GM06990 (cell line): ENCODE measurements around the gene KSR1.

Source experiments
- DNase-seq: peaks from one replicate; pipeline ENCODE4 v3.0.0-alpha.2; 2011; ENCODE audit not compliant: insufficient read length; ENCODE audit errors: extremely low read depth
- H3K27me3 ChIP-seq: replicated peaks from 2 replicates; pipeline ENCODE4 v1.6.0; 2011; ENCODE audit warnings: low read length; ENCODE audit not compliant: control insufficient read depth, insufficient read depth
- H3K36me3 ChIP-seq: 2 replicates; pipeline ENCODE4 v1.5.1; 2011; ENCODE audit warnings: low read length; ENCODE audit not compliant: control insufficient read depth, insufficient read depth
- H3K4me3 ChIP-seq: replicated peaks from 2 replicates; pipeline ENCODE4 v1.5.1; 2011; ENCODE audit warnings: low read depth, mild to moderate bottlenecking, control low read depth, low read length
- TF ChIP-seq, protein P1 (sequence below): IDR thresholded peaks from 2 replicates; pipeline ENCODE4 v1.5.1; 2011; ENCODE audit warnings: low read length, control low read depth, mild to moderate bottlenecking, inconsistent platforms; ENCODE audit not compliant: insufficient read depth, poor library complexity, severe bottlenecking

Gene KSR1

DNA sequence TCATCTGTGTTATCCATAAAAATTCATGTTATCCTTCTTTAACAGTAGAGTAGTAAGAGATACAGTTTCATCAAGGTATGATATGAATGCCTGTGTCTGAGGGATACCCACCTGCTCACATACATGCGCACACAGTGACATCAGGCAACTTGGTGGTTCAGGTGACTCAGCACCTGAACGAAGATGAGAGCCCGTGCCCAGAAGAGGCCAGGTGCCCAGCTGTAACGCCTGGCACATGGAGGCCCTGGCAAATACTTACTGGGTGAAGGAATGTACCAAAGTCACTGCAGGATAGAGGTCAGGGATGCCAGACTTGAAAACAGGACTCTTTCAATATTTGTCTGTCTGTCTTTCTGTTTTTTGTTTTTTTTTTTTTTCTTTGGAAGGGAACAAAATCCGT is 102.1 kb downstream of the KSR1 start:
- Histone ChIP-seq H3K4me3 (no peak overlapping the region), H3K36me3 (peaks cover 9% of the 10 kb centered on the region), H3K27me3 (no peaks in the 10 kb centered on the region)
- TF ChIP-seq, protein P1, sequence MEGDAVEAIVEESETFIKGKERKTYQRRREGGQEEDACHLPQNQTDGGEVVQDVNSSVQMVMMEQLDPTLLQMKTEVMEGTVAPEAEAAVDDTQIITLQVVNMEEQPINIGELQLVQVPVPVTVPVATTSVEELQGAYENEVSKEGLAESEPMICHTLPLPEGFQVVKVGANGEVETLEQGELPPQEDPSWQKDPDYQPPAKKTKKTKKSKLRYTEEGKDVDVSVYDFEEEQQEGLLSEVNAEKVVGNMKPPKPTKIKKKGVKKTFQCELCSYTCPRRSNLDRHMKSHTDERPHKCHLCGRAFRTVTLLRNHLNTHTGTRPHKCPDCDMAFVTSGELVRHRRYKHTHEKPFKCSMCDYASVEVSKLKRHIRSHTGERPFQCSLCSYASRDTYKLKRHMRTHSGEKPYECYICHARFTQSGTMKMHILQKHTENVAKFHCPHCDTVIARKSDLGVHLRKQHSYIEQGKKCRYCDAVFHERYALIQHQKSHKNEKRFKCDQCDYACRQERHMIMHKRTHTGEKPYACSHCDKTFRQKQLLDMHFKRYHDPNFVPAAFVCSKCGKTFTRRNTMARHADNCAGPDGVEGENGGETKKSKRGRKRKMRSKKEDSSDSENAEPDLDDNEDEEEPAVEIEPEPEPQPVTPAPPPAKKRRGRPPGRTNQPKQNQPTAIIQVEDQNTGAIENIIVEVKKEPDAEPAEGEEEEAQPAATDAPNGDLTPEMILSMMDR: no peak
- DNase-seq: no peak

DNA sequence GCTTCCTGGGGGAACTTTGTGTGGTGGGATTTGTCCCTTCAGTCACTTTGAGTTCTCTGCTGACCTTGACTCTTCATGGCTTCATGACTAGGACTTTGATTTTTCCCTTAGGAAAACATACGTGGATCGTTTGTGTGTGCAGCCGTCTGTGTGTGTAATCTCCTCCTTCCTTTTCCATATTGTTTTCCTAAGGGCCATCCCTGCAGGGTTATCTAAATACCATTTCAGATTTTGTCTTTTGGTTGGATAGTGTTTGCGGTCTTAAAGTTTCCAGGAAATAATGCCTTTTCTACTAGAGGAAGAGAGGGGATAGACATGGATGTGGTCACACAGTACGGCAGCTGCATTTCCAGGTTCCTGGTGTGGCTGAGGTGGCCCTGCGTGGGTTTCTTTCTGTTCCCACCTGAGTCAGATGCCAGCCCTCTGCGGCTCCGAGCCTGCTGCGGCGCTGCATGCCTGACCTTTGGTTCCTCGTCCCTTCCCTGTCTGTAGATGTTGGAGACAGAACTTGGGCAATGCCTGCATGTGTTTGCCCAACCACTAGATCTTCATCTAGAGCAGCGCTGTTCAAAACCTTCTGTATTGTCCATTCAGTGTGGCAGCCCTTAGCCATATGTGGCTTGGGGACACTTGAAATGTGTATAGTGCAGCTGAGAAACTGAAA is 102.7 kb downstream of the KSR1 start:
- H3K36me3 ChIP-seq: peaks cover 7% of the 10 kb centered on the region
- no peaks in the 10 kb centered on the region for H3K27me3 ChIP-seq
- TF ChIP-seq, protein P1: no peak
- DNase-seq: no peak
- no peak overlapping the region for H3K4me3 ChIP-seq

DNA sequence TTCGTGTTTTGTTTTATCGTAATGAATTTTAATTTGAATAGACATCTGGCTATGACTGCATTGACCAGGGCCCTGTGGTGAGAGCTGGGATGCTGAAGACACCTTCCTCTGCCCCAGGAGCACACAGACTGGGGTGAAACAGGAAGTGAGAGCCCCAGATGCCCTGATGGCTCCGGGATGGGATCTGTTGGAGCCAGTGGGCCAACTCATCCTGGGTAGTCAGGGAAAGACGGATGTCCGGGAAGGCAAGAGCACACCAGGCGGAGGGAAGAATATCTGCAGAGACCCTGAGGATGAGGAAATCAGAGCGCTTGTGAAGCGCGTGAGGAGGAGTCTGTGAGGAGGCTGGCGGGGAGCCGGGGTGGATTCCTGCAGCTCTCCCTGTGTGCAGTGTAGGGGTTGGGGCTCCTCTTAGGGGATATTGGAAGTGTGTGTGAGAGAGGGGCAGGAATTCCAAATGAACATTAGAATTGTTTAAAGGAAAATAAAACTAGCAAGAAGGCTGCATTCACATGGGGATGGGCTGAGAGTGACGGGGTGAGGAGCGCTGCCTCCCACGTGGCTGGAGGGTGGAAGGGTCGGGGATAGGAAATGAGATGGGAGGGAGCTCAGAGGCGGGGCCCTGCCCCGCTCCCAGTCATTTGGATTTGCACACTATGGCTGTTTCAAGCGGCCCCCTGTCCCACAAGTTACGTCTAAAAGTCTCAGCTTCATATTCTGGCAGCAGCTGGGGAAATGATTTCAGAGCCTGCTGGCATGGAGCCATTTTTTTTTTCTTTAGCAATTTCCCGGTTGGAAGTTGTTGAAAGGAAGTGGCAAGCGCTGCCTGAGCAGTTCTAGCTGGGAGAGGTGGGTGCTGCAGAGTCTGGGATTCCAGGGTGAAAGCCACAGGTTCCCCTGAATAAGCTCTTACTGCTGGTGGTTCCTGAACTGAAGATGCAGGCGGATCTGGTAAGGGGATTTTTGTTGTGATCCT is 103.5 kb downstream of the KSR1 start:
- Histone ChIP-seq H3K36me3 (peaks cover 6% of the 10 kb centered on the region), H3K27me3 (no peaks in the 10 kb centered on the region), H3K4me3 (no peak overlapping the region)
- TF ChIP-seq, protein P1: no peak
- DNase-seq: no peak

DNA sequence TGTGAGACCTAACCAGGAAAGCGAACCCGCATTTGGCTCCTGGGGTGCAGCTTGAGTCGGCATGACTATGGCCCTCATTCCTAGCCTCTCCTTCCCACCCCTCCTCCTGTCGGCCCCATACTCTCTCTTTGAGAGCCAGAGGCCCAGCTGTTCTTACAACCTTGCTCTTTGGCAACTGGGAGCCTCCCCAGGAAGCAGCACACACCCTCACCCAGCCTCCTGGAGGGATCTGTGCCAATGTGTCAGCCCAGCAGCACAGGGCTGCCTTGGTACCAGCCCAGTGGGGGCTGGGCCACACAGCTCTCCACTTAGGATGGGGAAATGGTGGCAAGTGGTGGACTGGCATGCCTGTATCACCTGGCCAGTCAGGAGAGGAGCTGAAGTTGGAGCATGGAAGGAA is 104.4 kb downstream of the KSR1 start:
- H3K4me3 ChIP-seq: no peak overlapping the region
- TF ChIP-seq, protein P1: no peak
- no peak for DNase-seq

DNA sequence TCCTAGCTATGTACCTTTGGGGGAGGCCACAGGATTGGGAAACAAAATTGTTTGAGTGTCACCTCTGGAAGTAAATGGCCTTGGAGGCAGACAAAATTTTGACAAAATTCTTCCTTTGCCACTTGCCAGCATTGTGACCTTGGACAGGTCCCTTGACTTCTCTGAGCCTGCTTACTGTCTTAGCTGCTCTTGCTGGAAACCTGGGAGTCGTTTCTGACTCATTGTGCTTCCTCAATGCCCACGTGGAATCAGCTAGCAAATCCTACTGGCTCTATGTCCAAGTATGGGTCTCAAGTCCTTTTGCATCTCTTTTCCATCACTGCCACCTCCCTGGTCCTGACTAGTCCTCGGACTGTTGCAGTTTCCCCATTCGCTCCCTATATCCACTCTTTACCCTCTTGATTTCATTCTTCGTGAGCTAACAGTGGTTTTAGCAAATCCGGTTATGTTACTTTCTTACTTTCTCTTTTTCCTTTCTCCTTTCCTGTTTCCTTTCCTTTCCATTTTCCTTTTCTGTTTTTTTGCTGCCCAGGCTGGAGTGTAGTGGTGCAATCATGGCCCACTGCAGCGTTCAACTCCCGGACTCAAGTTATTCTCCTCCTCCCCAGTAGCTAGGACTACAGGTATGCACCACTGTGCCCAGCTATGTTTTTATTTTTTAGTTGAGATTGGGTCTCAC is 106.7 kb downstream of the KSR1 start:
- no peaks in the 10 kb centered on the region for H3K27me3 ChIP-seq
- no peak overlapping the region for H3K4me3 ChIP-seq
- DNase-seq: no peak
- H3K36me3 ChIP-seq: peaks cover 6% of the 10 kb centered on the region
- TF ChIP-seq, protein P1: no peak

More for the DNA sequence above, 104.4 kb downstream of the KSR1 start:
- peaks cover 6% of the 10 kb centered on the region for H3K36me3 ChIP-seq
- H3K27me3 ChIP-seq: no peaks in the 10 kb centered on the region
